ENCODE results near the gene AIPL1. TPM values are rescaled to one million over a fixed set of nuclear protein-coding genes. Genes with fewer than 3 reads are reported as not detected.

AIPL1 gene
- total and polyA plus RNA-seq, 10 of the 15 experiments (the other 5 are each of a cell fraction or from before 2014, with no cell fraction given) = not detected

DNA sequence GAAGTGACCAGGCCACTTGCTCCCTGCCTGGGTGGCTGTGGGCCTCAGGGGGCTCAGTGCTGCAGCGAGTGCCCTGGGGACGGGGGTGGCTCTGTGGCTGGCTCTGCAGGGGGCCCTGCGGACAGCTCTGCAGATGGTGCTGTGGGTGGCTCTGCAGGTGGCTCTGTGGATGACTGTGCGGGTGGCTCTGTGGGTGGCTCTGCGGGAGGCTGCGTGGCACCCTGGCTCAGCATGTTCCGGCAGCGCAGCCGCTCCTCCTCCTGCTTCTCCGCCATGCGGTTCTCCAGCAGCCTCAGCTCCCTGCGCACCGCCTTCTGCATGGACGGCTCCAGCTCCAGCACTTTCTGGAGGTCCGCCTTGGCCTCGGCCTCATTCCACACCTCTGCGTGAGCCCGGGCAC is 9.5 kb downstream of the AIPL1 start:
- no peaks in the 10 kb centered on the region for H3K36me3 ChIP-seq (ENCODE audit: control insufficient read depth in 2 of 2, insufficient read depth in 2 of 2, low read length in 1 of 2)
- H3K27ac ChIP-seq (ENCODE audit: control insufficient read depth, insufficient read depth) = no peak overlapping the region
- no peak for ATAC-seq
- no peaks in the 10 kb centered on the region for H3K79me2 ChIP-seq (ENCODE audit: control insufficient read depth, insufficient read depth, low read length)
- 50% methylated on average over 18 of the region's 18 CpGs for WGBS (ENCODE audit: insufficient coverage, insufficient replicate concordance, low lambda C conversion rate, missing lambda C conversion rate)
- no peak overlapping the region for H3K9ac ChIP-seq (ENCODE audit: control insufficient read depth, insufficient read depth, low read length)
- H2AFZ ChIP-seq (ENCODE audit: control insufficient read depth, low read depth, low read length) = no peak overlapping the region
- DNase-seq (ENCODE audit: low read depth, low spot score) = no peak
- RAD21 ChIA-PET (ENCODE audit: unreplicated experiment) = interaction anchor here (1.9 kb wide), 1 partner anchor 838 kb away, joined by 6 read pairs; no protein-coding TSS in a partner anchor
- FAIRE-seq = no peak
- CTCF ChIA-PET = interaction anchor here (0.7 to 2.8 kb wide), 5 partner anchors 10 to 839 kb away, joined by 3 to 9 read pairs (median 4); partner anchors contain the start of gene AIPL1
- SMC1A ChIA-PET (ENCODE audit: uncharacterized antibody, unreplicated experiment) = no interaction called here
- H3K4me1 ChIP-seq (ENCODE audit: control insufficient read depth, insufficient read depth, low read length) = peaks cover 7% of the 10 kb centered on the region
- in situ Hi-C loops (cut with MboI) = no loop called here
- no peaks in the 10 kb centered on the region for H4K20me1 ChIP-seq (ENCODE audit: control insufficient read depth, insufficient read depth)
- no peaks in the 10 kb centered on the region; the same call in 2 of the 3 replicates for H3K9me3 ChIP-seq (replicated peaks; ENCODE audit: control insufficient read depth, insufficient read depth, low read length)
- H3K4me2 ChIP-seq (ENCODE audit: control insufficient read depth, insufficient read depth) = no peak overlapping the region
- intact Hi-C loops (cut with micrococcal nuclease; ENCODE audit: unreplicated experiment) = no loop called here
- no peak overlapping the region for H3K4me3 ChIP-seq
- TF ChIP-seq TCF12 (IDR thresholded peaks at IDR 0.05; ENCODE audit: low read depth, low read length) (no peak), POLR2A (IDR thresholded peaks at IDR 0.05; ENCODE audit: low read depth, low read length) (no peak), IKZF1 (conservative IDR thresholded peaks at IDR 0.05) (no peak), KAT2A (conservative IDR thresholded peaks at IDR 0.05; ENCODE audit: control insufficient read depth, low read depth, low read length) (no peak), TAF1 (IDR thresholded peaks at IDR 0.05; ENCODE audit: borderline replicate concordance, low read depth, low read length) (no peak)
- TF ChIP-seq, protein P1, sequence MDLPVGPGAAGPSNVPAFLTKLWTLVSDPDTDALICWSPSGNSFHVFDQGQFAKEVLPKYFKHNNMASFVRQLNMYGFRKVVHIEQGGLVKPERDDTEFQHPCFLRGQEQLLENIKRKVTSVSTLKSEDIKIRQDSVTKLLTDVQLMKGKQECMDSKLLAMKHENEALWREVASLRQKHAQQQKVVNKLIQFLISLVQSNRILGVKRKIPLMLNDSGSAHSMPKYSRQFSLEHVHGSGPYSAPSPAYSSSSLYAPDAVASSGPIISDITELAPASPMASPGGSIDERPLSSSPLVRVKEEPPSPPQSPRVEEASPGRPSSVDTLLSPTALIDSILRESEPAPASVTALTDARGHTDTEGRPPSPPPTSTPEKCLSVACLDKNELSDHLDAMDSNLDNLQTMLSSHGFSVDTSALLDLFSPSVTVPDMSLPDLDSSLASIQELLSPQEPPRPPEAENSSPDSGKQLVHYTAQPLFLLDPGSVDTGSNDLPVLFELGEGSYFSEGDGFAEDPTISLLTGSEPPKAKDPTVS (IDR thresholded peaks at IDR 0.05; ENCODE audit: low read depth, low read length) = no peak
- TF ChIP-seq, protein P2, sequence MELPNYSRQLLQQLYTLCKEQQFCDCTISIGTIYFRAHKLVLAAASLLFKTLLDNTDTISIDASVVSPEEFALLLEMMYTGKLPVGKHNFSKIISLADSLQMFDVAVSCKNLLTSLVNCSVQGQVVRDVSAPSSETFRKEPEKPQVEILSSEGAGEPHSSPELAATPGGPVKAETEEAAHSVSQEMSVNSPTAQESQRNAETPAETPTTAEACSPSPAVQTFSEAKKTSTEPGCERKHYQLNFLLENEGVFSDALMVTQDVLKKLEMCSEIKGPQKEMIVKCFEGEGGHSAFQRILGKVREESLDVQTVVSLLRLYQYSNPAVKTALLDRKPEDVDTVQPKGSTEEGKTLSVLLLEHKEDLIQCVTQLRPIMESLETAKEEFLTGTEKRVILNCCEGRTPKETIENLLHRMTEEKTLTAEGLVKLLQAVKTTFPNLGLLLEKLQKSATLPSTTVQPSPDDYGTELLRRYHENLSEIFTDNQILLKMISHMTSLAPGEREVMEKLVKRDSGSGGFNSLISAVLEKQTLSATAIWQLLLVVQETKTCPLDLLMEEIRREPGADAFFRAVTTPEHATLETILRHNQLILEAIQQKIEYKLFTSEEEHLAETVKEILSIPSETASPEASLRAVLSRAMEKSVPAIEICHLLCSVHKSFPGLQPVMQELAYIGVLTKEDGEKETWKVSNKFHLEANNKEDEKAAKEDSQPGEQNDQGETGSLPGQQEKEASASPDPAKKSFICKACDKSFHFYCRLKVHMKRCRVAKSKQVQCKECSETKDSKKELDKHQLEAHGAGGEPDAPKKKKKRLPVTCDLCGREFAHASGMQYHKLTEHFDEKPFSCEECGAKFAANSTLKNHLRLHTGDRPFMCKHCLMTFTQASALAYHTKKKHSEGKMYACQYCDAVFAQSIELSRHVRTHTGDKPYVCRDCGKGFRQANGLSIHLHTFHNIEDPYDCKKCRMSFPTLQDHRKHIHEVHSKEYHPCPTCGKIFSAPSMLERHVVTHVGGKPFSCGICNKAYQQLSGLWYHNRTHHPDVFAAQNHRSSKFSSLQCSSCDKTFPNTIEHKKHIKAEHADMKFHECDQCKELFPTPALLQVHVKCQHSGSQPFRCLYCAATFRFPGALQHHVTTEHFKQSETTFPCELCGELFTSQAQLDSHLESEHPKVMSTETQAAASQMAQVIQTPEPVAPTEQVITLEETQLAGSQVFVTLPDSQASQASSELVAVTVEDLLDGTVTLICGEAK (IDR thresholded peaks at IDR 0.05; ENCODE audit: borderline replicate concordance) = no peak
- TF ChIP-seq, protein P3, sequence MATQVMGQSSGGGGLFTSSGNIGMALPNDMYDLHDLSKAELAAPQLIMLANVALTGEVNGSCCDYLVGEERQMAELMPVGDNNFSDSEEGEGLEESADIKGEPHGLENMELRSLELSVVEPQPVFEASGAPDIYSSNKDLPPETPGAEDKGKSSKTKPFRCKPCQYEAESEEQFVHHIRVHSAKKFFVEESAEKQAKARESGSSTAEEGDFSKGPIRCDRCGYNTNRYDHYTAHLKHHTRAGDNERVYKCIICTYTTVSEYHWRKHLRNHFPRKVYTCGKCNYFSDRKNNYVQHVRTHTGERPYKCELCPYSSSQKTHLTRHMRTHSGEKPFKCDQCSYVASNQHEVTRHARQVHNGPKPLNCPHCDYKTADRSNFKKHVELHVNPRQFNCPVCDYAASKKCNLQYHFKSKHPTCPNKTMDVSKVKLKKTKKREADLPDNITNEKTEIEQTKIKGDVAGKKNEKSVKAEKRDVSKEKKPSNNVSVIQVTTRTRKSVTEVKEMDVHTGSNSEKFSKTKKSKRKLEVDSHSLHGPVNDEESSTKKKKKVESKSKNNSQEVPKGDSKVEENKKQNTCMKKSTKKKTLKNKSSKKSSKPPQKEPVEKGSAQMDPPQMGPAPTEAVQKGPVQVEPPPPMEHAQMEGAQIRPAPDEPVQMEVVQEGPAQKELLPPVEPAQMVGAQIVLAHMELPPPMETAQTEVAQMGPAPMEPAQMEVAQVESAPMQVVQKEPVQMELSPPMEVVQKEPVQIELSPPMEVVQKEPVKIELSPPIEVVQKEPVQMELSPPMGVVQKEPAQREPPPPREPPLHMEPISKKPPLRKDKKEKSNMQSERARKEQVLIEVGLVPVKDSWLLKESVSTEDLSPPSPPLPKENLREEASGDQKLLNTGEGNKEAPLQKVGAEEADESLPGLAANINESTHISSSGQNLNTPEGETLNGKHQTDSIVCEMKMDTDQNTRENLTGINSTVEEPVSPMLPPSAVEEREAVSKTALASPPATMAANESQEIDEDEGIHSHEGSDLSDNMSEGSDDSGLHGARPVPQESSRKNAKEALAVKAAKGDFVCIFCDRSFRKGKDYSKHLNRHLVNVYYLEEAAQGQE (IDR thresholded peaks at IDR 0.05; ENCODE audit: low read depth, low read length) = no peak
- no TSS peak for BruUV-seq (replicated peaks)
- no peaks in the 10 kb centered on the region; a peak in 1 of 4 replicates for H3K27me3 ChIP-seq (replicated peaks in 1 of 2; ENCODE audit: control insufficient read depth in 2 of 2, insufficient read depth in 2 of 2, low read length in 1 of 2)
- POLR2A ChIA-PET = interaction anchor here (0.7 kb wide), 1 partner anchor 61 kb away, joined by 3 read pairs; no protein-coding TSS in a partner anchor
